NCI-H510A (cell line): ENCODE data around the gene ZNF593.

Experiments
- DNase-seq: peaks from one replicate; lab custom pipeline; 2025; lab: John Stamatoyannopoulos, UW

ZNF593 gene

DNA sequence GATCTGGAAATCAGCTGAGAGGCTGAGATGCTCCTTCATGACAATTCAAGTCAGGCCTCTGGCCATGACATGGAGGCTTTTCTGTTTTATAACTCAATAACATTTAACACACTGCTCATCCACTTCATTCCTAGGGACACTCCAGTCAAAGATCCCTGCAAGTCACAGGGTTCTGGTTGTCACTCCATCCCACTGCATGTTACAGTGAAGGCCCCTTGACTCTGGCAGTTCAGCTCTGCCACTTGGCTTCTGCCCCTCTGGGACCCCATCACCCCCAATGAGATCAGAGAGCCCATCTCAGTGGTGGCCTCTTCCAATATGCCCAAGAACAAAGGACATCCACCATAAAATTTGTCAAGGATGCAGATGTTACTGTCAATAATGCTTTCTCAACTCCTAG lies 20.8 kb upstream of the ZNF593 start:
- no peak for DNase-seq

DNA sequence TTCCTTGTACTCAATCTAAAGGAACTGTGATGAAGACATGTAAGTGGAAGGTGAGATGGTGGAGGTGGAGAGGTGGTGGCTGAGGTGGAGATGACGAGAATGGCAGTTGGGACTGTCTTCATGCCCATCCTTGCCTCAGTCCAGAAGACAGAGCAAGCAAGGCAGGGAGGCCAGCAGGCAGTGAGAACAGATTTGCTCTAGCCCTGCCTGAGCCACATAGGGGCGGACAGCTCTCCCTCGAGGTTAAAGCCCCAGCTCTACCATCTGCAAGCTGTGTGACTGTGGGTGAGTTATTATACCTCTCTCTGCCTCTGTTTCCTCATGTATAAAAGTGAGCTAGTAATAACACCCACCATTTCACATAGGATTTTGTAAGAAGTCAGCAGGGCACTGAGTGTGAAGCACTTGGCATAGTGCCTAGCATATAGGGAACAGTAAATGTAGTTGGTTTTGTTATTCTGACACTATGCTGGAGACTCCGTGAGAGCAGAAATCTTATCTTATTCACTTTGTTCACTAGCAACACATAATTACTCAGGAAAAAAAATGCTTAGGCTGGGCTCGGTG lies 15.7 kb upstream of the ZNF593 start:
- no peak for DNase-seq

DNA sequence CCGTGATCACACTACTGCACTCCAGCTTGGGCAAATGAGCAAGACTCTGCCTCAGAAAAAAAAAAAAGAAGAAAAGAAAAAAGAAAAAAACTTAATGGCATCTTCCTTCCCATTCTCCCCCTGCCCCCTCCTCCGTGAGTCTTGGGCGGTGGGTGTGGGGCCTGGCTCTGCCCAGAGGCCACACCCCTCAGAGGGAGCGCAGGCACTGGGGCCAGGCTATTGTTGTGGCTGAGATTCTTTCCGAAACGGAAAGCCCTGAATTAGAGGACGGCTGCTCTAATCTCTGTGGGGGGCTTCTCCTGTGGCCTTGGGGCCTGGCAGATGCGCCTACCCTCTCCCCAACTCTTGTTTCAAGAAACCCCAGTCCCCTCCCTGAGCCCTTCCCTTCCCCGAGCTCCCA lies 15.0 kb upstream of the ZNF593 start:
- DNase-seq: no peak

DNA sequence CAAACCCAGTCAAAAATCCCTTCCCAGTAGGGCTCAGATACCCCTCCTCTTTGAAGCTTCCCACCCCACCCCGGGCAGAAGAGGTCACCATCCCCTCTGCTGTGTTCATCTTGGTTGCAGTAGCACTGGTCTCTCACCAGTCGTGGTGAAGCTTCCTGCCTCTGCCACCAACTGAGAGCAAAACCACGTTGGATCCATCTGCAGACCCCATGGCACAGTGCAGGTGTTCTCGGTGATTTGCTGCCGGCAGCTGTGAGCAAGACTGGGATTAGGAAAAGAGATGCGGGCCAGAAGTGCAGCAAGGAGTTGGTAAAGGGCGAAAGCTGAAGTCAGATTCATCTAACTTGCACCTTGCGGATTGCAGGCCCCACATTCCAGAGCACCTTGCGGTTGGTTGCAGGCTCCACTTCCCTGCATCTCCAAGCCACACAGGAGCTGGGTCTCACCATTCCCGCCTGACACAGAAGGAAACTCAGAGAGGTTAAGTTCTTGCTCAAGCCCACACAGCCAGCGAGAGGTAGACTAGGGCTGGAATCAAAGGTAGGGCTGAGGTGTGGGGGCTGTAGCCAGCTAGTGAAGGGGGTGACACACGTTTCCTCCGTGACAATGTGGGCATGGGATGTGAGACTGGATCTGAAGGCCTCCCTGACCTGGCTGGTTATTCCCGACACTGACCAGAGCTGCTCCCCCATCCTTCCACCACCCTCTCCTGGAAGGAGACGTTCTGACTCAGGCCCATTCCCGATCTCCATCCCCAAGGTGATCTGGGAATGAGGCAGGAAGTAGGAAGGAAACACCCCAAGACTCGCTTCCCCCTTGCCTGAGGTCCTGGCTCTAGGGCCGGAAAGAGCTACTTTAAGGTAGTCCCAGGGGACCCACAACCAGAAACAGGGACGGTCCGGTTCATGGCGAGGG lies 14.1 kb upstream of the ZNF593 start:
- no peak for DNase-seq

DNA sequence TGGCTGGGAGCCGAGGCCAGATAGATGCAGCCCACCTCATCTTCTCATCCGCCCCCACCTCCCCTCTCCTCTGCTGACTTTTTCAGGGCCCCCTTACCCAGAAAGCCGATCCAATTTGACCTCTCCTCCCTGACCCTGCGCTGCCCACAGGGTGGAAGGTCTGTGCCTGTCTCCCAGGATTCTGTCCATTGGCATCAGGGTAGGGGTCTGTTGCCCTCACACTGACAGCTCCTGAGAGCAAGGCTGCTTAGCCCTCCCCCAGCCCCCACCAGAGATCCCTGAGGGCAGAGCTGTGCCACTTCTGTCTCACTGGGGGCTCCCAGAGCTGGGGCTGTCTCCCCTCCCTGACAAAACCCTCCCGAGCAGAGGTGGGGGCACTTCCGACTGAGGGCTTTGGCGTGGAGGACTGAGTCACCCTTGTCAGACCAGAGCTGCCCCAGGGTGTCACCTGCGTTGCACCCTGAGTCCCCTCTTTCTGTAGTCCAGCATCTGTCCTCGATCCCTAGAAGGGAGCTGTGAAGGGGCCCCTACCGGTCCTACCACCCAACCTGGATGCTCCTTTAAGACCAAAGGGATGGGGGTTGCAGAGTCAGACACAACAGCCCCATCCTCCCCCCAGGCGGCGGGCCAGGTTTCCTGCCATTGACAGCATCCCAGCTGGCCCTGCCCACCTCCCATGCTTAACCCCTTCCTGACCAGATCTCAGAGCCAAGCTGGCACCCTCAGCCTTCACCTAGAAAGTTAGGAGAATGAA lies 13.2 kb upstream of the ZNF593 start:
- DNase-seq: peak; percentile 35

DNA sequence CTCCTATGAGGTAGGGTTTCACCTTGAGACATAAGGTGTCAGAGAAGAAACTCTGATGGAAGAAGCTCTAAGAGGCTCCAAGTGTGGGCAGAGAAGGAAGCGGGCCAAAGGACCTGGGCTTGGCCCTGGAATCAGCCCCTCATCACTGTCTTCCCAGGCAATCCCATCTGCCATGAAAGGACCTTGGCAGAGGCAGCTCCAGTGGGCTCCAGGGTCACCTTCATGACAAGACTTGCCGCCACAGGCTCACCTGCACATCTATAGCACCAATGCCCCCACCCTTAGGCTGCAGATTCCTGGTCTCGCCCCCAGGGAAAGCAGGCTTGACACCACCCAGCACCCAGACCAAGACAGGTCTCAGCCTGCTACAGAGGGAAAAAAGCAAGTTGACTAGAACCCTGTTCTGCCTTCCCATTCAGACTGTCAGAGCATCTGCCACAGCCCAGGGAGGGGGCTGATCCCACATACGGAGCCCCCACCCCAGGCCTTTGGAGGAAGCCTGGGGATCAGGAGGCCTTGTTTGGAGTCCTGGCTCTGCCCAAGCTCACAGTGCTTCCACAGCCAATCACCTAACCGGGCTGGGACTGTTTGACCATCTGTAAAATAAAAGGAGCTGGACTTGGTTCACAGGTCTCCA lies 11.3 kb upstream of the ZNF593 start:
- no peak for DNase-seq

DNA sequence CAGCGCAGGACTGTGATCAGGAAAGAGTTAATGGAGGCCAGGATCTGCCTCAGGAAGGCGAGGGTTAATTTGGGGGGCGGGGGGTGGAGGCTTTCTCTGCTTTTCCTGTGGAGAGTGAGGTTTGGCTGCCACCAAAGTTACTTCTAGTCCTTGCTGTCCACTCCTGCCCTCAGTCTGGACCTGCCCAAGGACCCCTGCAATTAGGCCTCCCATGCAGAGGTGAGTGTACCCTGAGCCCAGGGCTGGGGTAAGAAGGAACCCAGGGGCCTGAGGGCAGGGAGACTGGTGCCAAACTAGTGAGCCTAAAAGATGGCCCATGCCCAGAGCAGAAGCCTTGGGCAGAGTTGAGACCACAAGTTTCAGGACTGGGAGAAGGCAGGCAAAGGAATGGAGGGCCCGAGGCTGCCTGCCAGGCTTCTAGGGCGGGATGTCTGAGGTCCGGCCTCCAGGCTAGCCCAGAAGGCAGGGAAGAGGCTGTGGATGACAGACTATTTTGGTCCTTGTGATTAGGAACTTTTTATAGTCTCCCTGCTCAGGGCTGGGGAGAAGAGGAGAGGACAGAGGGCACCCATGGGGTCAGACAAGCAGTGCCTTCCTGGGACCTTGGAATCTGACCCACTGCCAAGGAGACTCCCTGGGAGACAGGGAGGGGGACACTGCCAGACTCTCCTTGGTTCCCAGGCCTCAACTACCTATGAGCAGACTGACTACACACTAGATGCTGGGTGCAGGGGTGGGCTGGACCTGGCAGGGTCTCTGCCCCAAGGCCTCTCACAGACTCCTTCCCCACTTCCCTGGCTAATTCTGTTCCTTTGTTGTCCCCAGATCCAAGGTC lies 10.6 kb upstream of the ZNF593 start, which contains the start of gene FAM110D:
Gene FAM110D (plus strand): TSS at position 172 of the 835 bp plus-strand sequence. CDS start 2,213 bp downstream, outside the sequence.
- no peak for DNase-seq

DNA sequence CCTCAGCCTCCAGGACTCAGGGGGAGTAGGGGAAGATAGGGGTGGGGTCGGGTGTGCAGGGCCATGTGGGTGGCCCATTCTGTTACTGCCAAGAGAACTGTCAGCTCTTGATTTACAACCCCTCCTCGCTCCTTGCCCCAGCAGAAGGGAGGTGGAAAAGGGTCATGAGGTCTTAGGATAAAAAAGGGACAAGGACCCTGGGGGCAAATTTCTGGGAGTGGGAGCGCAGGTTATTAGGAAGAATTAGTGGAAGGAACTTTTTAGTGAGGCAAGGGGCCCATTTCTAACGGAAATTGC lies 10.0 kb upstream of the ZNF593 start:
- DNase-seq: no peak

DNA sequence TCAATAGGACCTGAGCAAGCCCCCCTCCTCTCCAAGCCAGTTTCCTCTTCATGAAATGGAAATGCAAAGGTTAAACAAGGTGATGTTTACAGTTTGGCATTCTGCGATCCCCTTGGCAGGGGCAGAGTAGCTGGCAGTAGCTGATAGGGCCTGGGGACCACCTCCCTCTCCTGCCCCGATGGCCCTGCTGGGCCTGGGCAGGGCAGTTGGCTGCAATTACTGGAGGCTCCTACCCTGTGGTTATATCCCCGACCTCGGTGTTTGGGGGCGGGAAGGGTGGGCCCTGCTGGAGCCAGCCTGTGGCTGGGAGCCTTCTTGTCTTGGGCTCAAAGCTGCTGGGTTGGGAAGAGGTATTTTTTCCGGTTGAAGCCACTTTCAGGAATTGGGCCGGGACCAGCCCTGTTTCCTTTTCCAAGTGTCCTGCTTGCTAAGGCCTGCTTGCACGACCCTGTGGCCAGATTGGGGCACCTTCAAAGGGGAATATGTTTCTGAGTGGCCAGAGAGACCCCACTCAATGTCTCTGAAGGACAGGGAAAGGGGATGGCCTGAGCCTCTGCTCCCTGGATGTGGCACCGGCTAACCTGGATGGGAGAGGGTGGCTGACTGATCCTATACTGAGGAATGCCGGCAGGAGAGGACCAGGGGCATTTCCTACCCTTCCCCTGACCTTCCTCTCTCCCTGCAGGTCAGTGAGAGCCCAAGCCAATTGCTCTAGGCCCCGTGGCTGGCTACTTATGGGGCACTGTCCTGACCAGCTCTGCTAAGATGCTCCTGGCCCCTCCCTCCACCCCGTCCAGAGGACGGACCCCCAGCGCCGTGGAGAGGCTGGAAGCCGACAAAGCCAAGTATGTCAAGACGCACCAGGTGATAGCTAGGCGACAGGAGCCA lies 8.9 kb upstream of the ZNF593 start:
- no peak for DNase-seq

DNA sequence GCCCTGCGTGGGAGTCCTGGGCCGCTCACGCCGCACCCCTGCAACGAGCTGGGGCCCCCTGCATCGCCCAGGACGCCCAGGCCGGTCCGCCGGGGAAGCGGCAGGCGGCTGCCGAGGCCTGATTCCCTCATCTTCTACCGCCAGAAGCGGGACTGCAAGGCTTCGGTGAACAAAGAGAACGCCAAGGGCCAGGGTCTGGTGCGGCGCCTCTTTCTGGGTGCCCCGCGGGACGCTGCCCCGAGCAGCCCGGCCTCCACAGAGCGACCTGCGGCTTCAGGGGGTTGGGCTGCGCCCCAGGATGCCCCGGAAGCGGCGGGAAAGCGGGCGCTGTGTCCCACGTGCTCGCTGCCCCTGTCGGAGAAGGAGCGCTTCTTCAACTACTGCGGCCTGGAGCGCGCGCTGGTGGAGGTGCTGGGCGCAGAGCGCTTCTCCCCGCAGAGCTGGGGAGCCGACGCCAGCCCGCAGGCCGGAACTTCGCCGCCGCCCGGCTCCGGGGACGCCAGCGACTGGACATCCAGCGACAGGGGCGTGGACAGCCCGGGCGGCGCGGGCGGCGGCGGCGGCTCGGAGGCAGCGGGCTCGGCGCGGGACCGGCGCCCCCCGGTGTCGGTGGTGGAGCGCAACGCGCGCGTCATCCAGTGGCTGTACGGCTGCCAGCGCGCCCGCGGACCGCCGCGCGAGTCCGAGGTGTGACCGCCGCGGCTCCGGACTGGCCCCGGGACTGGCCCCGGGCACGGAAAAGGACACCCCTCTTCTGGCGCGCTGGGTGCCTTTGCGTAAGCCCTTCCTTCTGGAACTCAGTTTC lies 8.1 kb upstream of the ZNF593 start:
- DNase-seq: peak; percentile 31

DNA sequence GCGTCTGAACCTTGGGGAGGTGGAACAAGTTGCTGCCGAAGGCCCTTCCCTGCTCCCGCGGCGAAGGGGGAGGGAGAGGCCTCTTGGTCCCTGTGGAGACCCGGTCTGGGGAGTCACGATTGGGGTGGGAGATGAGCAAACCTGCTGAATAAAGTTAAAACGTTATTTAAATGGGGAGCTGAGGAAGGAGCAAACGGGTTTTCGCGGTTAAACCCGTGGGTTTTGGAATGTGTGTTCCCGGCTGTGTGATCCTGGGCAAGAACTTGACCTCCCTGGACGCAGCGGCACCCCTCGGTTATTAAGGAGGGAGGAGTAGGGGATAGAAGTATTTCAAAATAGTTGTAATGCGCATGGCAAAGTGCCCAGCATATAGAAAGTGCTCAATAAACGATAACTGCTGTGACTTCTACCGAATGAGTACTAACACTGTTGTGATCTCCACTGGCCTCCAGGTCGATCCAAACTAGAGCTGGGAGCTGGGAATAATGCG lies 7.4 kb upstream of the ZNF593 start:
- no peak for DNase-seq

DNA sequence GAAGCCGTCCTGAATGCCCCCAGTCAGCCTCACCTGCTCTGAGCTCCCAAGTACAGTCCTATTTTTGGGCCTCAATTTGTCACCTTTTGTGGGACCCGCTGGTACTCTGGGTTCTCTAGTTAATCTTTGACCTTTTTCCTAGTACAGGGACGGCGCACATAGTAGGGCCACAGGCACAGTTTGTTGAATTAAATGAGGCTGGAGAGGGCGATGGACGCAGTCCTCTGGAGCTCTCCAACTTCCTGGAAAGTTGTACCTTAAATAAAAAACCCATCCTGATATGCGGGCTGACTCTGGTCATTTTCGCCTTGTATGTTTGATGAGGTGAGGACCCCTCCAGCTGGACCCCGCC lies 6.0 kb upstream of the ZNF593 start:
- DNase-seq: no peak

DNA sequence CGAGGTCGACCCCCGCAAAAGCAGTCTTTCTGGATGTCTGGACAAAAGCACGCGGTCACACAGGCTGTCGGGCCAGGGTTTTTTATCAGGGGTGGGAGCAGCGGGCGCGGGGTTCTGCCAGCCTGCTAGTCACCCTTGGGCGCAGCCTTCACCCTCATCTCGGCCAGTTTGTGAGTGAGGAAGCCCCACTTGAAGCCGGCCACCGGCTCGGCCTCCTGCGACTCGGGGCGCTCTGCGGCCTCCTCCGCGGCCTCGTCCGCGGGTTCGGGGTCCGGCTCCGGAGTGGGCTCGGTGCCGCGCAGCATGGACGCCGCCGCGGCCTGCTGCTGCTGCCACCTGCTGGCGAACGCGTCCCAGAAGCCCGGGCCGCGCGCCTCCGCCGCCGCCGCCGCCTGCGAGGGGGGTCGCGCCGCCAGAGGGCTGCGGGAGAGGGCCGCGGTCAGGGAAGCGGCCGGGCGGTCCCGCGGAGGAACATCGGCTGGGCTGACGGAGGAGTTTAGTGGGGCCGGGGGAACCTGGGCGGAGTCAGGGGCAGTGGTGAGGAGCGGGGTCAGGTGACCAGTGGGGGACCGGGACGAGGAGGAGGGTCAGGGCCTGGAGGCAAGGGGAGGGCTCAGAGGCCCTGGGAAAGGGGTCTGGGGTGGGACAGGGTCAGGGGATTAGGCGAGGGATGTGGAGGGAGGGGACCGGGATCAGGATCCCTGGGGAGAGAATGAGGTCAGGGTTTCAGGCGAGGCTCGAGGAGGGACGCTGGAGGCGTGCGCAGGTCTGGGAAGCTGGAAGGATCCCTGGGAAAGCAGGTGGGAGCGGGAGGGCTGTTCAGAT lies 5.5 kb upstream of the ZNF593 start:
- no peak for DNase-seq

DNA sequence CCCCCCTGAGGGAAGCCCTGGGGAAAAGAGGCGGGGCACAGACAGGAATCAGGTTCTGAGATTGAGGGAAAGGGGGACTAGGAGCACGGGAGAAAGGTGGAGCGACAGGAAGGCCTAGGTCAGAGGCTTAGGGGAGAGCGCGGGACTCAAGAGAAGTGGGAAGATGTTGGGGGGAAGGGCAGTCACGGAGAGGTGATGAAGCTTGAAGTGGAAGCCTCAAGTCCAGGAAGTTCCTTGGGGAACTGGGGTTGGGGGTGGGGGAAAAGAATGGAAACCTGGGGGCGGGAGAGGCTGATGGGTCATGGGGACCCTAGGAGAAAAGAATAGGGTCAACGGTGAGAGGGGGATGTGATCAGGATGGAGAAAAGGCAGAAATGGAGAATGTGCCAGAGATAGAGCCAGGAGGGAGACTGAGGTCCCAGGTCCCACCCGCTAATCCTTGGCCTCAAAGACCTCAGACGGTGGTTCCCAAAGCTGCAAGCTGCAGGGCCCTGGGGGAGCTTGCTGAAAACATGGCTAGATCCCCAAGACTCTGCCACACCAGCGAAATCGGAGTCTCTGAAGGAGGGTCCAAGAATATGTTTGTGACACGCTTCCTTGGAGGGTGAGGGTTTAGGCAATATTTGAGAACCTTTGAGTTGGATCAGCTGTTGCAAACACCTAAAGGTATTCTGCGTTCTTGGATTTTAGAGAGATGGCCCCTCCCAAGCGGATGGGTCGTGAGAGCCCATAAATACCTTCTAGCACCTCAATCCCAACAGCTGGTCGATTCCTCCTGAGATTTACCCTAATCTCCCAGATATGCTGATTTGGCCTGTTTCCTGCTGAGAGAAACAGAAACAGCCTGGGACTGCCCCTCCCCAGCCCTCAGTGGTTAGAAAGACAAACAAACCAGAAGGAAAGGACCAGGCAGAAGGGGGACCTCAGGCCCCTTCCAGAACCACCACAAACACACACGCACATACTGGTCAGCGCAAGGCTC lies 4.6 kb upstream of the ZNF593 start:
- DNase-seq: no peak

DNA sequence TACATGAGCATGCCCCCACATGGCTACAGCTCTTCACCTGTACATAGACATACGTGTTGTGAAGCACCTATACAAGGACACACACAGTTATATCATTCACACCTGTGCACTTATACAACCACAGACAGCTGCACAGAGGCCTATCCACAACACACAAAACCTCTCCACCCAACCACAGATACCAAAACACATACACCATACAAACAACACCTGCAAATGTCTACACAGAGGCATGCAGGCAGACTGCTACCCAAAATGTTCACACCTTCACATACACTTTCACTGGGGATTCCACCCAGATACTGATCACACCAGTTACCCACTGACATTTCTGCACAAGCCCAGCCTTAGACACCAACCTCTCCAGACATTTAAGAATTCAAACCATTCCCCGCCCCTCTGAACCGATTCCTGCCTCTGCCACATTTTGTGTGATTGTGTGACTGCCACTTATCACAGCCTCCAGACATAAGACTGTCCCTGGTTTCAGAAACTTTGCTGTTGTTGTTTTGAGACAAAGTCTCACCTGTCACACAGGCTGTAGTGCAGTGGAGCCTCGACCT lies 2.9 kb upstream of the ZNF593 start:
- no peak for DNase-seq

DNA sequence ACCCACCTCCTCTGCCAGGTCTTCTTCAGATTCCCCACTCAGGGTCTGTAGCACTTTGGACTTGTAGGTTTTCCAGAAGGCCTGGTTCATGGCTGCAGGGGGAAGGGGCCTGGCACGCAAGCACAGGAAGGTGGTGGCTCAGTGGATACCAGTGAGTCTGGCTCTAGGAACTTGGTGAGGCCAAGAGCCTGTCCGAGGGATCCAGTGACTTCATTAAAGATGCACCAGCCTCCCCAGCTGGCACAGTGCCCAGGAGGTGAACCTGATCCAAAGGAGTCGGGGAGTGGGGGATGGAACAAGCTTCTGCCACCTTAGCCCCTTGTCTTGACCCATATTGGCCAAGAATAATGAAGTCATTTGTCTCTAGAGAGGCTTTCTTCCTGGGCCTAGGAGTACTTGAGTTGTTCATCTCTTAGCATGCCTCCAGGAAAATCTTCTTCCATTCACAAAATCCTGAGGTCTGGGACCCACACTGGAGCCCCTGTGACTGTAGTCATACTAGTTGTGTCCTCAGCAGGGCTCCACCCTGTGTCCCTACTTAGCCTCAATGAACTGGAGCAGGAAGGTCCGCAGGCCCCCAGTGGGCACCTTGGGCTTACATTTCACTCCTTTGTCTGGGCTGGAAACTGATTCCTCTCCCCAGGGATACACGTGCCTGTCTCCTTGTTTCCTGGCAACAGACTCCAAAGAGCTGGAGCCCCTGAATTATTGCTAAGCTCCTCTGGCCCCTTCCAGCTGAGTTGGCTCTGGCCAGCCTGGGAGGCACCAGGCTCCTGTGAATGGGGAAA lies 1.1 kb upstream of the ZNF593 start, which contains the start of gene C1orf232:
Gene C1orf232 (minus strand): TSS at position 554 of the 788 bp plus-strand sequence. CDS start 464 bp downstream, at position 90.
- peak; percentile 27 for DNase-seq
